Hematopoietic multipotent progenitor cell treated with erythropoietin and hydrocortisone succinate and interleukin-3 and kit ligand, for 6 days (in vitro differentiated cells): Measurements from ENCODE around the gene BTBD3.

Experiments
- DNase-seq: peaks from one replicate; pipeline ENCODE4 v3.0.0-alpha.2; 2015

The BTBD3 gene

GRCh38 chr20:11917663-11918062, at the start of gene BTBD3:
TSS of gene BTBD3 (plus strand) at chr20:11917893. CDS start at chr20:11918276, 383 bp downstream.
- peak; percentile 79 for DNase-seq

DNA sequence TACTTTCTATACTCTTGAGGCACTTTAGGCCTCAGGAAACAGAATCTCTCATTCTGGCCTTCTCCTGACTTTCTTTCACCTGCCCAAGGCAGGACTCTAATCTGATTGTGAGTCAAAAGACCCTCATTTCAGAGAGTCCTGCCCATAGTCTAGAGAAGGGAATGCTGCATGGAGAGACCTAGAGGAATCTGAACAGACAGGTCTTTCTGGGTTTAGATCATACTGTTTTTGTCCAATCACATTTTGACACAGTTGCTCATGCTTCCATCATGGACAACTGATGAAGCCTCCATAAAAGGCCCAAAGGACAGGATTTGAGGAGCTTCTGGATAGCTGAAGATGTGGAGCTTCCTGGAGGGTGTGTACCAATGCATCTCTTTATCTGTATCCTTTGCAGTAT, 48.1 kb upstream of the BTBD3 start:
- no peak for DNase-seq

DNA sequence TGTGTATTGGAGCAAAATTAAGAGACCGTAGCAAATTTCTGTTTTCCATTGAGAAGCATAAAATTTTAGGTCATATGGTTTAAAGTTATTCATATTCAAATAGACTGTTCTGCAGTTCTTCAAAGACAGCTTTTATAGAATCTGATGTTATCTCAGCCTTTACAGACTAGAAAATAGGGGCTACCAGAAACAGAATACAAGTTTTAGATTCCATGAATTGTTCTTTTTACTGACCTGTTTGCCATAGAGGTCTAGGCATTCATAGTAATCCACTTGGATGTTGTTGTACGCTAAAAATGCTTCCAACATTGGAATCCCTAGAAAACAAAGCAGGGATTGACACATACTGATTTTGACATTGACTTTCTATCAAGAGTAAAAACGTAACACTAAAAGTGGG, 47.3 kb upstream of the BTBD3 start:
- DNase-seq, result no peak

DNA sequence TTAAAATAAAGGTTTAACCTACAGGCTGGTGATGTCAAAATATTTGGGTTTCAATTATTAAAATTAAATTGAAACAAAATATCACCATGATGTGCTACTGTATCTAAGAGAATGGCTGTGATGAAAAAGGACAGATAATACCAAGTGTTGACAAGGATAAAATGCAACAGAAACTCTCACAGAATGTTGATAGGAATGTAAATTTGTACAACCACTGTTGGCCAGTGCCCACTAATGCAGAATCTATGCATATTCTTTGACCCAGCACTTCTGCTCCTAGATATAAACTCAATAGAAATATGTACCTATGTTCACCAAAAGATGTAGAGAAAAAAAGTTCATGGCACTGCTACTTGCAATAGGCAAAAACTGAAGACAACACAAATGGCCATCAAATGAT, 41.1 kb upstream of the BTBD3 start:
- DNase-seq, result no peak

DNA sequence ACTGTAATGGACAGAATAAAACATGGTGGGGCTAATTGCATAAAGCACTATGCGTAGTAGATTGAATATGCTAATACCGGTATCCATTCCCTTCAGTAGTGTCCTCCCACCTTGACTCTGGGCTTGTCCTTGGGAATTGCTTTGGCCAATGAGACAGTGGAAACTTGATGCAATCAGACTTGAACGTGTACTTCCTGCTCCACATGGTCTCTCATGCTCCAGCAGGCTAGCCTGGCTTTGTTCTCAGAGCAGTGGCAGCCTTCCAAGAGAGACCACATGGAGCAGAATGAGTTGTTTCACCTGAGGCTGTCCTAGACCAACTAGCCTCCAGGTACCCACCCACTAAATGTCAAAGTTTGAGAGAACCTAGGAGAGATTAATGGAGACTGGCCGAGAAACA, 37.0 kb upstream of the BTBD3 start:
- DNase-seq, result no peak

DNA sequence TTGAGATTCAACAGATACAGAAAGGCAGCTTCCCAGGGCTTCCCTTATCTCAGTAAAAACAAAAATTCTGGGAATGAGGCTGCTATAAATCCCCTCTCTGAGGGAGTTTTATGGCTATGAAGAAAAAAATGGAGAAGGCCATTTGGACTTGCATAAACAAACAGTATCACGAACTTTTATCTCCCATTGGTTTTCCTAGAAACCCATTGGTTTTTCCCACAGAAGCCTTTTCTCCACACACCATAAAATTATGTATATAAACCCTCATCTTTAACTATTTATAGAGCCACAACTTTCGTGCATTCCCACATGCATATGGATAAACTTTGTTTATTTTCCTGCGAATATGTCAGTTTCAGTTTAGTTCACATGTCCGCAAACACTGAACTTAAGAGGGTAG, 36.2 kb upstream of the BTBD3 start:
- DNase-seq, result no peak

DNA sequence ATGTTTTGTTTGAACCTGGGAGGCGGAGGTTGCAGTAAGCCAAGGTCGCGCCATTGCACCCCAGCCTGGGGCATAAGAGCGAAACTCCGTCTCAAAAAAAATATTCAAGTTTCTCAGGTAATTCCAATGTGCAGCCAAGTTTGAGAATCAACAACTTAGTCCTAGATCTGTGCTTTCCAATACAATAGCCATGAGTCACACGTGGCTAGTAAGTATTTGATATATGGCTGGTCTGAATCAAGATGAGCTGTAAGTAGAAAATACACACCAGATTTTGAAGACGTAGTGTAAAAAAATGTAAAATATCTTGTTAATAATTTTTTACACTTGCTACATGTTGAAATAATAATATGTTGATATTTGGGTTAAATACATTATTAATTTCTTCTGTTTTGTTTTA, 35.0 kb upstream of the BTBD3 start:
- no peak for DNase-seq

- no peak for DNase-seq
Measured at GRCh38 chr20:11888648-11889047, 29.0 kb upstream of the BTBD3 start.

GRCh38 chr20:11890331-11891076, 27.2 kb upstream of the BTBD3 start:
- DNase-seq, result peak; percentile 90

- peak; percentile 58 for DNase-seq
Measured at GRCh38 chr20:11891077-11891775, 26.5 kb upstream of the BTBD3 start.

DNA sequence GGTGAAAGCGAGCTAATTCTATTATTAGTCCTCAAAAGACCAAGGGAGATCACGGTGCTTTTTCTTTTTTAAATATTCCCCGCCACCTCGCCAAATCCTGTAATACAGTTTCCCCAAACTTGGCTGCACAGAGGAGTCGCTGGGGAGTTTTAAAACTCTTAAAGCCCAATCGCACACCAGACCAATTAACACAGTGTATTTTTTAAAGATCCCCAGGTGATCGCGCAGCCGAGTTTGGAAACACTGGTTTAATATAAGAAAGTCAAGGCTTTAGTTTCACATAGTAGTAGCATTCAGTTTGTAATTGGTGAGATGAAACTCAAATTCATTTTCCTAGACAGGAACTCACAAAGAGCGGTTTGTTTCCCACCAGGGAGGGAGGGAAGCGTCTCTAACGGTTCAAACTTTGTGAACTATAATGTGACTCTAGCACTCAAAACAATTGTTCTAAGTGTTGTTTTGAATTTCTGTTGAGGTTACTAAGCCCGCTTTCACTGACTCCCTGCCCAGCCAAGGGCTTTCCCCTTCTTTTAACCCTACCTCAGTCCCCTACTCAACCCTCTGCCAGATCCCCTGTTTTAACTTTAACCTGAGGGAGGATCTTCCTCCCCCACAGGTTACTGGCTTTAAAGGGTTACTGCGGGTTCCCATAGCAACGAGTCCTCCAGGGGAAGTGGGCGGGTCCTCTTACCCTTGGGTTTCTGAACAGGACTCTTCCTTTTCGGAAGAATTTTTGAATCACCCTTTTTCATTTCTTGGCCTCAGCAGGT, 25.7 kb upstream of the BTBD3 start:
- peak; percentile 96 for DNase-seq

DNA sequence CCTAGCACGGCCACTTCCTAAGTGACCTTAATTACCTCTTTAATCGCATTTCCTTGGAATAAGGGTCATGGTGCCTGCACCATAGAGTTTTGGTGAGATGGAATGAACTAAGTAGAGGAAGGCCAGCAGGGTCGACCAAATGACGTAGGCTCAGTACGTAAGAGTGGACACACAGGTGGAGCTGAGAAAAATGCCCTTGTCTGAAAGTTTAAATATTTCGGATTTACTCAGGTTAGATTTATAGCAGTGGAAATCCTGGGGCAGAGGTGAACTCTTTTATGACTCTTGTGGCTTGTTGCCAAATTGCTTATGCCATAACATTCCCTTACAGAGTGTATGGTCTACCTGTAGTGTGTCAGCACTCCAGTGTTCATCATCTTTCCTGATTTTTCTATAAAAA, 23.6 kb upstream of the BTBD3 start:
- DNase-seq, result no peak

- DNase-seq, result no peak
Measured at GRCh38 chr20:11895861-11896387, 21.8 kb upstream of the BTBD3 start.

GRCh38 chr20:11901127-11901526, 16.6 kb upstream of the BTBD3 start:
- DNase-seq, result no peak

DNA sequence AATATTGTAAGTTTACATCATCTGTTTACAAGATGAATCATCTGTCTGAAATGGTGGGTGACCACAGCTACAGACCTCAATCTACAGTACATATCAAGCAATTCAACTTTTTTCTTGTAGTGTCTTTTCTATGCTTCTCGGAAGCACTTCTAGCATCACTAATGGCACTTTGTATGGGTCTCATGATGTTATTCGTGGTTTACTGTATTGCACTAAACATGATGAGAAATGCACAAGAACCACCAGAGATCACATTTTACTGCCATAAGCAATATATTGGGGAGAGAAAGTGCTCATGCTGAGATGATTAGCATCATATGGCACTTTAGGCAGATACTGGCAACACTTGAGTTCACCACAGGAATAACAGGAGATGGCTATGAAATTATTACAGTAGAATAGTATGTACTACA, 15.4 kb upstream of the BTBD3 start:
- DNase-seq, result no peak

GRCh38 chr20:11905460-11906179, 12.1 kb upstream of the BTBD3 start:
- no peak for DNase-seq

DNA sequence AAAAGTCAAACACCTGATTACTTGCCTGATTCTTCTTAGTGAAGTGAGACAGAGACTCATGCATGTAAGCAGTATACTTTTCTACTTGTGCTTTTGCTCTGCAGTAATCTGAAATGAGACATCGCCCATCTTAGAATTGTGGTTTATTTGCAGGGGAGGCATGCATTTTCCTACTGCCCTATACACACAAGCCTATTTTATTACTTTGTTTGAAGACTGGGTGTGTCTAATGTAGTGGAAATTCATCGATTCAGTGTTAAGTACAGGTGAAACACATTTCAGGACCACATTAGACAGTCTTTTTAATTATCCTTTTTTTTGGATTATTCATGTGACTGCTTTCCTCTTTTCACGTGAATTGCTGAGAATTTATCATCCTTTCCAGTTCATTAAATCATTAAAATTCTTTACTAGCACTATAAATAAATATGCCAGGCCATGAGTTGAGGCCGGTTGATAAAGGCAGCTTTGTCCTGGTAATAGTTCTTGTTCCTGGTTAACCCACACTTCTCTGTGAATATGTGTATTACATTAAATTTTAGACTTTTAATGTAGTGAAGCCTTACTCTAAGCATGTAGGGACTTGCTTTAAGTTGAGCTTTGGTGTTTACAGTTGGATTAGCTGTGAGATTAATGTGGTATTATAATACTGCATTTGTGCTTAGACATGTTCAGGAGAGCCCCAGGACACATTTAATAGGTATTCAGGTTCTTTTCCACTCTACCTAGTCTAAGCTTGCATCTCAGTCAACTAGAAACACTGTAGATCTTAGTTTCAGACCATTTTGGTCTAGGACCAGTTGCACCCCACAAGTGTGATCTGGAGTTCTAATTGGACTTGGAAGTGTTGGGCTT, 10.8 kb upstream of the BTBD3 start:
- no peak for DNase-seq

- DNase-seq, result no peak
Measured at GRCh38 chr20:11907621-11908020, 10.1 kb upstream of the BTBD3 start.

GRCh38 chr20:11912013-11912658, 5.6 kb upstream of the BTBD3 start:
- peak; percentile 46 for DNase-seq

- no peak for DNase-seq
Measured at GRCh38 chr20:11912659-11913415, 4.9 kb upstream of the BTBD3 start.
